ENCODE data around the gene TMEM41A.
"Not testable (repeated sequence)": the region's sequence is repeated elsewhere in the genome, so short reads cannot be mapped to it uniquely, and the experiment has no call there.

TMEM41A gene

GRCh38 chr3:185486394-185486793 lies 12.4 kb downstream of the TMEM41A start:
- DNase-seq, result no peak

GRCh38 chr3:185484296-185484695 lies 14.5 kb downstream of the TMEM41A start:
- DNase-seq, result no peak

GRCh38 chr3:185479373-185479945 lies 19.4 kb downstream of the TMEM41A start:
- no peak for DNase-seq

- DNase-seq, result no peak
Observed at GRCh38 chr3:185477316-185477715, 21.5 kb downstream of the TMEM41A start.

- DNase-seq, result not testable (repeated sequence)
Observed at GRCh38 chr3:185474922-185475321, 23.9 kb downstream of the TMEM41A start.

- DNase-seq, result no peak
Observed at GRCh38 chr3:185473290-185473815, 25.5 kb downstream of the TMEM41A start.

- no peak for DNase-seq
Observed at GRCh38 chr3:185470323-185470722, 28.5 kb downstream of the TMEM41A start.

- DNase-seq, result no peak
Observed at GRCh38 chr3:185469542-185469941, 29.3 kb downstream of the TMEM41A start.

GRCh38 chr3:185466123-185466522 lies 32.7 kb downstream of the TMEM41A start:
- DNase-seq, result not testable (repeated sequence)

- DNase-seq, result no peak
Observed at GRCh38 chr3:185465471-185465870, 33.4 kb downstream of the TMEM41A start.

- DNase-seq, result no peak
Observed at GRCh38 chr3:185460719-185461350, 38.0 kb downstream of the TMEM41A start.

GRCh38 chr3:185460309-185460708 lies 38.5 kb downstream of the TMEM41A start:
- DNase-seq, result no peak

- no peak for DNase-seq
Observed at GRCh38 chr3:185457376-185457775, 41.5 kb downstream of the TMEM41A start.

- not testable (repeated sequence) for DNase-seq
Observed at GRCh38 chr3:185451432-185451831, 47.4 kb downstream of the TMEM41A start.

GRCh38 chr3:185448107-185448506 lies 50.7 kb downstream of the TMEM41A start:
- DNase-seq, result no peak

GRCh38 chr3:185444329-185444728 lies 54.5 kb downstream of the TMEM41A start:
- DNase-seq, result no peak

- no peak for DNase-seq
Observed at GRCh38 chr3:185442031-185442430, 56.8 kb downstream of the TMEM41A start.

GRCh38 chr3:185439745-185440466 lies 58.9 kb downstream of the TMEM41A start:
- no peak for DNase-seq

Data from CD4-positive, alpha-beta T cell treated with Interleukin-15 for 1 hour (primary cell).